ENCODE results near the gene MRPL3. TPM values are rescaled to one million over a fixed set of nuclear protein-coding genes. Genes with fewer than 3 reads are reported as not detected.

The MRPL3 gene
- total and polyA plus RNA-seq, 2 donors (not counting 3 experiments of a cell fraction or from before 2014, with no cell fraction given): 49.6 to 68.2 TPM

DNA sequence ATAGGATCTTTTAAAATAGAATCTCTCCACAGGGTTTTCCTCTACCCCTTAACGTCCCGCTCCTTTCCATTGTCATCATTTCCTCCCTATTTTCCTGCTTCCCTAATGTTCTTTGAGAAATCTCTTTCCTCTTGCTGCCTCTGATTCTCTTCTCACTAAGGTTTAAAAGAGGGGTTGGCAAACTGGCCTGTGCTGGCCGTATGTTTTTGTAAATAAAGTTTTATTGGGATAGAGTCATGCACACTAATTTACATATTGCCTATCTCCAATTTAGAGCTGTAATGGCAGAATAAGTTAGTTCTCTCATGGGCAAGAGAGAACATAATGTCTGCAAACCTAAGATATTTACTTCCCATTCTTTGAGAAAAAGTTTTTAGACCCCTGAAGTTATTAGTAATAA is 25.0 kb downstream of the MRPL3 start:
- Histone ChIP-seq H3K36me3 (ENCODE audit: control insufficient read depth in 2 of 2, extremely low read depth in 1 of 2, insufficient read depth in 2 of 2, low read length in 2 of 2) (no peaks in the 10 kb centered on the region), H2AFZ (ENCODE audit: low read depth, low read length) (no peak overlapping the region), H4K20me1 (replicated peaks; ENCODE audit: control insufficient read depth, extremely low read depth, insufficient read depth, low read length) (no peaks in the 10 kb centered on the region), H3K4me3 (replicated peaks in 1 of 3; ENCODE audit: insufficient read depth in 1 of 3, low read depth in 1 of 3, low read length in 3 of 3) (no peak overlapping the region), H3K79me2 (ENCODE audit: control insufficient read depth, insufficient read depth, low read length) (peaks cover 14% of the 10 kb centered on the region), H3K9me3 (replicated peaks; ENCODE audit: control insufficient read depth, insufficient read depth, low read length) (no peaks in the 10 kb centered on the region), H3K27ac (ENCODE audit: insufficient read depth, low read depth, low read length) (no peak overlapping the region), H3K9me1 (replicated peaks; ENCODE audit: control insufficient read depth, extremely low read depth, insufficient read depth, low read length) (no peaks in the 10 kb centered on the region), H3K27me3 (ENCODE audit: control insufficient read depth in 2 of 2, insufficient read depth in 2 of 2, low read length in 2 of 2) (no peaks in the 10 kb centered on the region), H3K4me2 (ENCODE audit: insufficient read depth, low read length) (no peak overlapping the region), H3K4me1 (ENCODE audit: control insufficient read depth, extremely low read depth, insufficient read depth, low read length) (no peaks in the 10 kb centered on the region), H3K9ac (replicated peaks; ENCODE audit: extremely low read depth, insufficient read depth, low read length) (no peak overlapping the region)
- FAIRE-seq (no peak), DNase-seq (ENCODE audit: low read depth, low spot score) (no peak)
- POLR2A ChIA-PET: no interaction called here
- no peak for TF ChIP-seq MYC (IDR thresholded peaks at IDR 0.05; ENCODE audit: low read depth, low read length)
- no peak for TF ChIP-seq GATA2 (IDR thresholded peaks at IDR 0.05; ENCODE audit: insufficient read depth, insufficient read length, low read depth, low read length)
- TF ChIP-seq FOS (IDR thresholded peaks at IDR 0.05; ENCODE audit: borderline replicate concordance, insufficient read depth, low read length): no peak
- TF ChIP-seq EZH2 (IDR thresholded peaks at IDR 0.05; ENCODE audit: borderline replicate concordance, low read depth, low read length, severe bottlenecking): no peak
- TF ChIP-seq, protein P1, sequence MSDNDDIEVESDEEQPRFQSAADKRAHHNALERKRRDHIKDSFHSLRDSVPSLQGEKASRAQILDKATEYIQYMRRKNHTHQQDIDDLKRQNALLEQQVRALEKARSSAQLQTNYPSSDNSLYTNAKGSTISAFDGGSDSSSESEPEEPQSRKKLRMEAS (IDR thresholded peaks at IDR 0.05; ENCODE audit: insufficient read depth, insufficient read length): no peak
- no peak for TF ChIP-seq JUN (IDR thresholded peaks at IDR 0.05; ENCODE audit: borderline replicate concordance, insufficient read depth, insufficient read length, low read depth)
- no peak for TF ChIP-seq POLR2AphosphoS5 (IDR thresholded peaks at IDR 0.05; ENCODE audit: insufficient read depth, low read depth, low read length)
- TF ChIP-seq, protein P2, sequence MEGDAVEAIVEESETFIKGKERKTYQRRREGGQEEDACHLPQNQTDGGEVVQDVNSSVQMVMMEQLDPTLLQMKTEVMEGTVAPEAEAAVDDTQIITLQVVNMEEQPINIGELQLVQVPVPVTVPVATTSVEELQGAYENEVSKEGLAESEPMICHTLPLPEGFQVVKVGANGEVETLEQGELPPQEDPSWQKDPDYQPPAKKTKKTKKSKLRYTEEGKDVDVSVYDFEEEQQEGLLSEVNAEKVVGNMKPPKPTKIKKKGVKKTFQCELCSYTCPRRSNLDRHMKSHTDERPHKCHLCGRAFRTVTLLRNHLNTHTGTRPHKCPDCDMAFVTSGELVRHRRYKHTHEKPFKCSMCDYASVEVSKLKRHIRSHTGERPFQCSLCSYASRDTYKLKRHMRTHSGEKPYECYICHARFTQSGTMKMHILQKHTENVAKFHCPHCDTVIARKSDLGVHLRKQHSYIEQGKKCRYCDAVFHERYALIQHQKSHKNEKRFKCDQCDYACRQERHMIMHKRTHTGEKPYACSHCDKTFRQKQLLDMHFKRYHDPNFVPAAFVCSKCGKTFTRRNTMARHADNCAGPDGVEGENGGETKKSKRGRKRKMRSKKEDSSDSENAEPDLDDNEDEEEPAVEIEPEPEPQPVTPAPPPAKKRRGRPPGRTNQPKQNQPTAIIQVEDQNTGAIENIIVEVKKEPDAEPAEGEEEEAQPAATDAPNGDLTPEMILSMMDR (IDR thresholded peaks at IDR 0.05; ENCODE audit: extremely low read depth in 1 of 2, insufficient read depth in 1 of 2, low read depth in 1 of 2, low read length in 2 of 2): no peak
- no peak for TF ChIP-seq POLR2A (IDR thresholded peaks at IDR 0.05; ENCODE audit: low read depth, low read length)
- CTCF ChIA-PET: no interaction called here
- intact Hi-C loops (cut with micrococcal nuclease): no loop called here
- BruUV-seq (replicated peaks): no TSS peak
- dilution Hi-C loops (cut with MboI; ENCODE audit: extremely low pct_ligation_motif_present, low sequenced_read_pairs): no loop called here
